Measurements from ENCODE around the gene INTS1. TPM values are rescaled to one million over a fixed set of nuclear protein-coding genes. Genes with fewer than 3 reads are reported as not detected.

Gene INTS1
- total RNA-seq (ENCODE audit: low replicate concordance): 112 and 134 TPM in 2 replicates
- long read RNA-seq, partial matches to known transcripts: 2 of 2 reads
- long read RNA-seq, other reads (novel, unspliced or antisense): 0 of 2 reads

- peaks cover 12% of the 10 kb centered on the region for H3K4me1 Mint-ChIP-seq (ENCODE audit: unreplicated experiment)
These were observed at the start of gene INTS1 for GRCh38 chr7:1503816-1504775. INTS1 (minus strand) TSS chr7:1504389; CDS start chr7:1503960, 429 bp downstream.

GRCh38 chr7:1553512-1554210, 49.5 kb upstream of the INTS1 start:
- Mint-ChIP-seq H3K4me1 (ENCODE audit: unreplicated experiment) (peaks cover 5% of the 10 kb centered on the region), H3K36me3 (no peaks in the 10 kb centered on the region), H3K4me3 (no peak overlapping the region), H3K27ac (peak overlapping the region; percentile 46), H3K9me3 (no peaks in the 10 kb centered on the region), H3K27me3 (no peaks in the 10 kb centered on the region)
- TF ChIP-seq CTCF (conservative IDR thresholded peaks at IDR 0.05): no peak
- DNase-seq (ENCODE audit: extremely low spot score, unreplicated experiment): no peak

More at GRCh38 chr7:1503816-1504775, at the start of gene INTS1:
- peak; percentile 92 for TF ChIP-seq CTCF (conservative IDR thresholded peaks at IDR 0.05)
- DNase-seq (ENCODE audit: extremely low spot score, unreplicated experiment): peak; percentile 92
- no peaks in the 10 kb centered on the region for H3K27me3 Mint-ChIP-seq
- peak within 1 kb of the TSS; percentile 89 for H3K4me3 Mint-ChIP-seq
- H3K27ac Mint-ChIP-seq: no peak within 1 kb of the TSS
- H3K9me3 Mint-ChIP-seq: no peaks in the 10 kb centered on the region
- no peaks in the 10 kb centered on the region for H3K36me3 Mint-ChIP-seq

- peaks cover 5% of the 10 kb centered on the region for H3K4me1 Mint-ChIP-seq (ENCODE audit: unreplicated experiment)
- TF ChIP-seq CTCF (conservative IDR thresholded peaks at IDR 0.05): no peak
- no peaks in the 10 kb centered on the region for H3K9me3 Mint-ChIP-seq
- no peak overlapping the region for H3K4me3 Mint-ChIP-seq
- no peak for DNase-seq (ENCODE audit: extremely low spot score, unreplicated experiment)
- no peaks in the 10 kb centered on the region for H3K36me3 Mint-ChIP-seq
- no peaks in the 10 kb centered on the region for H3K27me3 Mint-ChIP-seq
- H3K27ac Mint-ChIP-seq: no peak overlapping the region
These were observed 48.0 kb upstream of the INTS1 start for GRCh38 chr7:1552200-1552599.

GRCh38 chr7:1550846-1551155, 46.6 kb upstream of the INTS1 start:
- Mint-ChIP-seq H3K4me3 (no peak overlapping the region), H3K4me1 (ENCODE audit: unreplicated experiment) (no peaks in the 10 kb centered on the region), H3K27ac (no peak overlapping the region), H3K36me3 (no peaks in the 10 kb centered on the region), H3K9me3 (no peaks in the 10 kb centered on the region), H3K27me3 (no peaks in the 10 kb centered on the region)
- DNase-seq (ENCODE audit: extremely low spot score, unreplicated experiment): no peak
- TF ChIP-seq CTCF (conservative IDR thresholded peaks at IDR 0.05): no peak

GRCh38 chr7:1550005-1550845, 46.0 kb upstream of the INTS1 start:
- Mint-ChIP-seq H3K9me3 (no peaks in the 10 kb centered on the region), H3K27ac (no peak overlapping the region), H3K4me3 (no peak overlapping the region), H3K27me3 (no peaks in the 10 kb centered on the region), H3K4me1 (ENCODE audit: unreplicated experiment) (no peaks in the 10 kb centered on the region), H3K36me3 (no peaks in the 10 kb centered on the region)
- no peak for DNase-seq (ENCODE audit: extremely low spot score, unreplicated experiment)
- TF ChIP-seq CTCF (conservative IDR thresholded peaks at IDR 0.05): no peak
